IPS-11a (cell line): Measurements from ENCODE around the gene INKA1.
"Not testable (repeated sequence)": the region's sequence is repeated elsewhere in the genome, so short reads cannot be mapped to it uniquely, and the experiment has no call there.

Experiments
- H3K4me3 ChIP-seq: one replicate; pipeline ENCODE4 v1.5.1; 2013; ENCODE audit warnings: low read depth, low read length, control low read depth

The INKA1 gene

GRCh38 chr3:49806850-49807249 lies 3.8 kb downstream of the INKA1 start:
- no peak overlapping the region for H3K4me3 ChIP-seq

GRCh38 chr3:49807431-49808114 lies 4.5 kb downstream of the INKA1 start:
- no peak overlapping the region for H3K4me3 ChIP-seq

- no peak overlapping the region for H3K4me3 ChIP-seq
Measured at GRCh38 chr3:49812916-49813496, 9.9 kb downstream of the INKA1 start.

- no peak within 1 kb of the TSS for H3K4me3 ChIP-seq
Measured at GRCh38 chr3:49813497-49814174, 10.6 kb downstream of the INKA1 start, which contains the start of gene UBA7. UBA7 (minus strand) TSS chr3:49813953; CDS start chr3:49813787, 166 bp downstream.

GRCh38 chr3:49823131-49823530 lies 20.1 kb downstream of the INKA1 start:
- not testable (repeated sequence) for H3K4me3 ChIP-seq

GRCh38 chr3:49826016-49826415 lies 23.0 kb downstream of the INKA1 start:
- no peak overlapping the region for H3K4me3 ChIP-seq

GRCh38 chr3:49831341-49831740 lies 28.3 kb downstream of the INKA1 start:
- no peak overlapping the region for H3K4me3 ChIP-seq

GRCh38 chr3:49839193-49839809 lies 36.2 kb downstream of the INKA1 start:
- no peak overlapping the region for H3K4me3 ChIP-seq

GRCh38 chr3:49840388-49840787 lies 37.3 kb downstream of the INKA1 start:
- no peak overlapping the region for H3K4me3 ChIP-seq

GRCh38 chr3:49841126-49841696 lies 38.1 kb downstream of the INKA1 start:
- no peak overlapping the region for H3K4me3 ChIP-seq

GRCh38 chr3:49841806-49842205 lies 38.7 kb downstream of the INKA1 start:
- H3K4me3 ChIP-seq: no peak overlapping the region

GRCh38 chr3:49842843-49843517 lies 39.9 kb downstream of the INKA1 start:
- H3K4me3 ChIP-seq: no peak overlapping the region

GRCh38 chr3:49844464-49845183 lies 41.6 kb downstream of the INKA1 start:
- H3K4me3 ChIP-seq: no peak overlapping the region

GRCh38 chr3:49845694-49846093 lies 42.6 kb downstream of the INKA1 start:
- no peak overlapping the region for H3K4me3 ChIP-seq
